Liver (tissue), 9 donors: Measurements from ENCODE around the gene ABLIM1. TPM values are rescaled to one million over a fixed set of nuclear protein-coding genes. Genes with fewer than 3 reads are reported as not detected.

Experiments
- DNase-seq: peaks from one replicate; pipeline ENCODE4 v3.0.0-alpha.2; 2017; ENCODE audit warnings: low spot score
- H3K27ac ChIP-seq, 2 donors: one replicate each; pipeline ENCODE4 v1.7.0; 2013; ENCODE audit warnings: inconsistent platforms in 2 of 2, low read length in 2 of 2, control low read depth in 1 of 2, low read depth in 1 of 2, mild to moderate bottlenecking in 1 of 2
- H3K27me3 ChIP-seq, 4 donors: one replicate each; pipeline versions ENCODE4 v1.6.1 to v1.7.0; 2013; ENCODE audit warnings: low read length in 3 of 4, inconsistent platforms in 1 of 4, mild to moderate bottlenecking in 1 of 4, moderate library complexity in 1 of 4; ENCODE audit not compliant: control insufficient read depth in 4 of 4, insufficient read depth in 4 of 4
- H3K36me3 ChIP-seq, 4 donors: one replicate each; pipeline versions ENCODE4 v1.6.1 to v1.7.0; 2013; ENCODE audit warnings: low read length in 3 of 4, mild to moderate bottlenecking in 3 of 4, low read depth in 1 of 4, moderate library complexity in 1 of 4; ENCODE audit not compliant: control insufficient read depth in 4 of 4, insufficient read depth in 3 of 4
- H3K4me1 ChIP-seq, 4 donors: one replicate each; pipeline versions ENCODE4 v1.6.1 to v1.7.0; 2013; ENCODE audit warnings: low read length in 3 of 4, mild to moderate bottlenecking in 3 of 4, moderate library complexity in 1 of 4; ENCODE audit not compliant: control insufficient read depth in 4 of 4, insufficient read depth in 4 of 4
- H3K4me3 ChIP-seq, 3 donors: one replicate each; pipeline versions ENCODE4 v1.6.1 to v1.7.0; 2013; ENCODE audit warnings: low read length in 3 of 3, control low read depth in 1 of 3, low read depth in 1 of 3, mild to moderate bottlenecking in 1 of 3
- H3K9ac ChIP-seq, 2 donors: one replicate each; pipeline ENCODE4 v1.7.0; 2013; ENCODE audit warnings: low read length in 2 of 2, mild to moderate bottlenecking in 2 of 2, moderate library complexity in 2 of 2, control low read depth in 1 of 2, low read depth in 1 of 2
- H3K9me3 ChIP-seq, 4 donors: one replicate each; pipeline versions ENCODE4 v1.6.1 to v1.7.0; 2013; ENCODE audit warnings: low read length in 3 of 4; ENCODE audit not compliant: control insufficient read depth in 4 of 4
- EGR1 ChIP-seq, 2 donors: IDR thresholded peaks; 2 replicates each; pipeline ENCODE4 v1.6.1; 2016 to 2018; ENCODE audit warnings: antibody characterized with exemption in 2 of 2, low read depth in 2 of 2
- FOXA1 ChIP-seq: IDR thresholded peaks from 2 replicates; pipeline ENCODE4 v1.6.1; 2016; ENCODE audit warnings: antibody characterized with exemption
- FOXA2 ChIP-seq: IDR thresholded peaks from 2 replicates; pipeline ENCODE4 v1.6.1; 2016; ENCODE audit warnings: antibody characterized with exemption
- GABPA ChIP-seq, 2 donors: IDR thresholded peaks in 1 of 2; conservative IDR thresholded peaks in 1 of 2; 2 replicates each; pipeline ENCODE4 v1.6.1; 2016; ENCODE audit warnings: antibody characterized with exemption in 2 of 2, mild to moderate bottlenecking in 1 of 2, moderate library complexity in 1 of 2
- HNF4A ChIP-seq, 2 donors: conservative IDR thresholded peaks; 2 replicates each; pipeline ENCODE4 v1.6.1; 2016; ENCODE audit warnings: antibody characterized with exemption in 2 of 2, mild to moderate bottlenecking in 2 of 2
- HNF4G ChIP-seq: IDR thresholded peaks from 2 replicates; pipeline ENCODE4 v1.6.1; 2016; ENCODE audit warnings: antibody characterized with exemption
- JUND ChIP-seq, 2 donors: IDR thresholded peaks; 2 replicates each; pipeline ENCODE4 v1.6.1; 2016; ENCODE audit warnings: antibody characterized with exemption in 2 of 2
- NR2F2 ChIP-seq: IDR thresholded peaks from 2 replicates; pipeline ENCODE4 v1.6.1; 2016; ENCODE audit warnings: antibody characterized with exemption
- RAD21 ChIP-seq, 2 donors: IDR thresholded peaks; 2 replicates each; pipeline ENCODE4 v1.6.1; 2016; ENCODE audit warnings: antibody characterized with exemption in 2 of 2, mild to moderate bottlenecking in 2 of 2
- RXRA ChIP-seq, 2 donors: IDR thresholded peaks; 2 replicates each; pipeline ENCODE4 v1.6.1; 2017 to 2018; ENCODE audit warnings: antibody characterized with exemption in 2 of 2, mild to moderate bottlenecking in 1 of 2
- SP1 ChIP-seq: IDR thresholded peaks from 2 replicates; pipeline ENCODE4 v1.6.1; 2018; ENCODE audit warnings: antibody characterized with exemption, mild to moderate bottlenecking
- TAF1 ChIP-seq: conservative IDR thresholded peaks from 2 replicates; pipeline ENCODE4 v1.6.1; 2016; ENCODE audit warnings: antibody characterized with exemption, mild to moderate bottlenecking
- YY1 ChIP-seq: IDR thresholded peaks from 2 replicates; pipeline ENCODE4 v1.6.1; 2016; ENCODE audit warnings: antibody characterized with exemption, mild to moderate bottlenecking
- WGBS: extraction: QIAGEN DNeasy Blood & Tissue Kit; methylation state at CpG from one replicate; pipeline ENCODE4 v1.1.7; 2013; 5-methylcytosine and 5-hydroxymethylcytosine counted together
- polyA plus RNA-seq, 2 donors: library from polyadenylated mRNA; stranded (reverse) in 1 of 2; unstranded in 1 of 2; fragments of 200-250 nt in 1 of 2; fragments of >200 nt in 1 of 2; fragmentation: Nextera tagmentation in 1 of 2; extraction: Ambion mirVana in 1 of 2; gene quantifications; one replicate each; pipeline versions ENCODE4 v1.2.1 to v1.2.3, GENCODE V29; 2013 to 2015
- total RNA-seq, 2 donors: library from RNA; depleted of rRNA; stranded (reverse); fragments of >200 nt; gene quantifications; one replicate each; pipeline ENCODE4 v1.2.3, GENCODE V29; 2014
- TF ChIP-seq, protein P1 (sequence below): IDR thresholded peaks from 2 replicates; pipeline ENCODE4 v1.6.1; 2016; ENCODE audit warnings: antibody characterized with exemption
- TF ChIP-seq, protein P2 (sequence below): IDR thresholded peaks from 2 replicates; pipeline ENCODE4 v1.6.1; 2016; ENCODE audit warnings: antibody characterized with exemption
- TF ChIP-seq, protein P3 (sequence below): fragments of 150-350 bp; IDR thresholded peaks from 2 replicates; pipeline ENCODE4 v1.5.1; 2017; ENCODE audit warnings: improper control_type of control experiment, low read depth, low read length; ENCODE audit not compliant: missing input control
- TF ChIP-seq, protein P4 (sequence below): IDR thresholded peaks from 2 replicates; pipeline ENCODE4 v1.6.1; 2016; ENCODE audit warnings: antibody characterized with exemption, mild to moderate bottlenecking
- TF ChIP-seq, protein P5 (sequence below): IDR thresholded peaks from 2 replicates; pipeline ENCODE4 v1.6.1; 2016; ENCODE audit warnings: antibody characterized with exemption
- donor health status: healthy.
- donor health status: healthy.
- donor health status: healthy.
- donor health status: healthy.
- donor health status: healthy.

Gene ABLIM1
- total and polyA plus RNA-seq, 4 donors: 10.9 to 31.3 (median 13.1) TPM

DNA sequence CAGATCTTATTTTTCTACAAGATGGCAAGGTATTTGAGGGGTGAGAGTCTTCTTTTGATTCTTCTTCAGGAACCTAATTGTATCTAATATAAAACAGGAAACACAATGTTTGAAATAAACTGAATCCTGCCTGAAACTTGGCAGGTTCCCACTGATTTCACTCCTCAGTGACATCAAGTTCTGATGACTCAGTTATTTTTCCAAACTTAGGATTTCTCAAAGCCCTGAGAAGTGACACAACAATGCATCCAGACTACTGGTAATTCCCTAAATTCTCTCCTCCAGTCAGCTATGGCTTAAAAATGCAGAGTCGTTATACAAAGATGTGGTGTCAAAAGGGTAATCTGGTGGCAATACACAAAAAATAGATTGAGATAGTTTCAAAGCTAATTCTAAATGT is 80.9 kb downstream of the ABLIM1 start:
- H3K4me1 ChIP-seq: peaks cover 4 to 32% (median 17%) of the 10 kb centered on the region in 4 donors
- no peaks in the 10 kb centered on the region for H3K9me3 ChIP-seq
- peak in 1 of 2 donors; percentile 11 for TF ChIP-seq GABPA (IDR thresholded peaks at IDR 0.05 in 1 of 2, conservative IDR thresholded peaks at IDR 0.05 in 1 of 2)
- TF ChIP-seq EGR1 (IDR thresholded peaks at IDR 0.05; ENCODE audit: low read depth in 2 of 2): no peak
- TF ChIP-seq, protein P1, sequence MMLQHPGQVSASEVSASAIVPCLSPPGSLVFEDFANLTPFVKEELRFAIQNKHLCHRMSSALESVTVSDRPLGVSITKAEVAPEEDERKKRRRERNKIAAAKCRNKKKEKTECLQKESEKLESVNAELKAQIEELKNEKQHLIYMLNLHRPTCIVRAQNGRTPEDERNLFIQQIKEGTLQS: peak; percentile 53
- TF ChIP-seq, protein P2, sequence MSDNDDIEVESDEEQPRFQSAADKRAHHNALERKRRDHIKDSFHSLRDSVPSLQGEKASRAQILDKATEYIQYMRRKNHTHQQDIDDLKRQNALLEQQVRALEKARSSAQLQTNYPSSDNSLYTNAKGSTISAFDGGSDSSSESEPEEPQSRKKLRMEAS: no peak
- no peak for TF ChIP-seq NR2F2
- TF ChIP-seq TAF1: no peak
- TF ChIP-seq, protein P3, sequence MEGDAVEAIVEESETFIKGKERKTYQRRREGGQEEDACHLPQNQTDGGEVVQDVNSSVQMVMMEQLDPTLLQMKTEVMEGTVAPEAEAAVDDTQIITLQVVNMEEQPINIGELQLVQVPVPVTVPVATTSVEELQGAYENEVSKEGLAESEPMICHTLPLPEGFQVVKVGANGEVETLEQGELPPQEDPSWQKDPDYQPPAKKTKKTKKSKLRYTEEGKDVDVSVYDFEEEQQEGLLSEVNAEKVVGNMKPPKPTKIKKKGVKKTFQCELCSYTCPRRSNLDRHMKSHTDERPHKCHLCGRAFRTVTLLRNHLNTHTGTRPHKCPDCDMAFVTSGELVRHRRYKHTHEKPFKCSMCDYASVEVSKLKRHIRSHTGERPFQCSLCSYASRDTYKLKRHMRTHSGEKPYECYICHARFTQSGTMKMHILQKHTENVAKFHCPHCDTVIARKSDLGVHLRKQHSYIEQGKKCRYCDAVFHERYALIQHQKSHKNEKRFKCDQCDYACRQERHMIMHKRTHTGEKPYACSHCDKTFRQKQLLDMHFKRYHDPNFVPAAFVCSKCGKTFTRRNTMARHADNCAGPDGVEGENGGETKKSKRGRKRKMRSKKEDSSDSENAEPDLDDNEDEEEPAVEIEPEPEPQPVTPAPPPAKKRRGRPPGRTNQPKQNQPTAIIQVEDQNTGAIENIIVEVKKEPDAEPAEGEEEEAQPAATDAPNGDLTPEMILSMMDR: no peak
- TF ChIP-seq, protein P4, sequence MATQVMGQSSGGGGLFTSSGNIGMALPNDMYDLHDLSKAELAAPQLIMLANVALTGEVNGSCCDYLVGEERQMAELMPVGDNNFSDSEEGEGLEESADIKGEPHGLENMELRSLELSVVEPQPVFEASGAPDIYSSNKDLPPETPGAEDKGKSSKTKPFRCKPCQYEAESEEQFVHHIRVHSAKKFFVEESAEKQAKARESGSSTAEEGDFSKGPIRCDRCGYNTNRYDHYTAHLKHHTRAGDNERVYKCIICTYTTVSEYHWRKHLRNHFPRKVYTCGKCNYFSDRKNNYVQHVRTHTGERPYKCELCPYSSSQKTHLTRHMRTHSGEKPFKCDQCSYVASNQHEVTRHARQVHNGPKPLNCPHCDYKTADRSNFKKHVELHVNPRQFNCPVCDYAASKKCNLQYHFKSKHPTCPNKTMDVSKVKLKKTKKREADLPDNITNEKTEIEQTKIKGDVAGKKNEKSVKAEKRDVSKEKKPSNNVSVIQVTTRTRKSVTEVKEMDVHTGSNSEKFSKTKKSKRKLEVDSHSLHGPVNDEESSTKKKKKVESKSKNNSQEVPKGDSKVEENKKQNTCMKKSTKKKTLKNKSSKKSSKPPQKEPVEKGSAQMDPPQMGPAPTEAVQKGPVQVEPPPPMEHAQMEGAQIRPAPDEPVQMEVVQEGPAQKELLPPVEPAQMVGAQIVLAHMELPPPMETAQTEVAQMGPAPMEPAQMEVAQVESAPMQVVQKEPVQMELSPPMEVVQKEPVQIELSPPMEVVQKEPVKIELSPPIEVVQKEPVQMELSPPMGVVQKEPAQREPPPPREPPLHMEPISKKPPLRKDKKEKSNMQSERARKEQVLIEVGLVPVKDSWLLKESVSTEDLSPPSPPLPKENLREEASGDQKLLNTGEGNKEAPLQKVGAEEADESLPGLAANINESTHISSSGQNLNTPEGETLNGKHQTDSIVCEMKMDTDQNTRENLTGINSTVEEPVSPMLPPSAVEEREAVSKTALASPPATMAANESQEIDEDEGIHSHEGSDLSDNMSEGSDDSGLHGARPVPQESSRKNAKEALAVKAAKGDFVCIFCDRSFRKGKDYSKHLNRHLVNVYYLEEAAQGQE: no peak
- peak; percentile 26 for TF ChIP-seq SP1
- TF ChIP-seq RAD21 (IDR thresholded peaks at IDR 0.05): peak; percentile 25 to 26
- TF ChIP-seq HNF4A (conservative IDR thresholded peaks at IDR 0.05): peak; percentile 28 to 37
- TF ChIP-seq FOXA1: no peak
- TF ChIP-seq, protein P5, sequence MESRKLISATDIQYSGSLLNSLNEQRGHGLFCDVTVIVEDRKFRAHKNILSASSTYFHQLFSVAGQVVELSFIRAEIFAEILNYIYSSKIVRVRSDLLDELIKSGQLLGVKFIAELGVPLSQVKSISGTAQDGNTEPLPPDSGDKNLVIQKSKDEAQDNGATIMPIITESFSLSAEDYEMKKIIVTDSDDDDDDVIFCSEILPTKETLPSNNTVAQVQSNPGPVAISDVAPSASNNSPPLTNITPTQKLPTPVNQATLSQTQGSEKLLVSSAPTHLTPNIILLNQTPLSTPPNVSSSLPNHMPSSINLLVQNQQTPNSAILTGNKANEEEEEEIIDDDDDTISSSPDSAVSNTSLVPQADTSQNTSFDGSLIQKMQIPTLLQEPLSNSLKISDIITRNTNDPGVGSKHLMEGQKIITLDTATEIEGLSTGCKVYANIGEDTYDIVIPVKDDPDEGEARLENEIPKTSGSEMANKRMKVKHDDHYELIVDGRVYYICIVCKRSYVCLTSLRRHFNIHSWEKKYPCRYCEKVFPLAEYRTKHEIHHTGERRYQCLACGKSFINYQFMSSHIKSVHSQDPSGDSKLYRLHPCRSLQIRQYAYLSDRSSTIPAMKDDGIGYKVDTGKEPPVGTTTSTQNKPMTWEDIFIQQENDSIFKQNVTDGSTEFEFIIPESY: no peak
- TF ChIP-seq JUND (IDR thresholded peaks at IDR 0.05): peak; percentile 86 to 95
- TF ChIP-seq YY1: no peak
- TF ChIP-seq FOXA2: no peak
- TF ChIP-seq HNF4G: no peak
- TF ChIP-seq RXRA (IDR thresholded peaks at IDR 0.05): peak; percentile 40 to 58
- peaks cover 0 to 2% (median 0%) of the 10 kb centered on the region in 4 donors for H3K36me3 ChIP-seq
- DNase-seq: no peak
- no peak overlapping the region for H3K4me3 ChIP-seq
- H3K27ac ChIP-seq: peak overlapping the region; percentile 83 to 88
- 41% methylated on average over 1 of the region's 1 CpG for WGBS
- H3K27me3 ChIP-seq: no peaks in the 10 kb centered on the region
- peak overlapping the region; percentile 38 to 47 for H3K9ac ChIP-seq
